Measurements from ENCODE around the gene ALKBH5. TPM values are rescaled to one million over a fixed set of nuclear protein-coding genes. Genes with fewer than 3 reads are reported as not detected.

Gene ALKBH5
- total RNA-seq, 4 donors from 2014 or later: 73.9 to 110 (median 93.6) TPM

DNA sequence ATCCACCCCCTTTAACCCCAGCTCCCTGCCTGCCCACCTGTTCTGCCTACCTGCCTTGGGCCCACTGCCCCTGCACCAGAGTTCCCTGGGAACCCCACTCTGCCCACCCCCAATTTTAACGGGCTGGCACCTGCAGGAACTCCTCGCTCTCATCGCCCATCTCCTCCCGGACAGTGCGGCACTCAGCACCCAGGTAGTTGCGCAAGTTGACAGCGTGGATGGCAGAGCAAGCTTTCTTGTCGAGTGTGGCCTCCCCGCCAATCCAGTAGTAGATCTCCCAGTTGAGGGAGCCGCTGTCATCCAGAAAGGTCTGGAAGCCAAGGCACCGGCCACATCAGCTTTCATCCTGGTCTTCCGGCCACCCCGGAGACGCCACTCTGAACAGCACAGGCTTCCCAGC lies 67.1 kb downstream of the ALKBH5 start:
- 90 to 94% methylated on average over 14 of the region's 14 CpGs for WGBS, 2 donors

DNA sequence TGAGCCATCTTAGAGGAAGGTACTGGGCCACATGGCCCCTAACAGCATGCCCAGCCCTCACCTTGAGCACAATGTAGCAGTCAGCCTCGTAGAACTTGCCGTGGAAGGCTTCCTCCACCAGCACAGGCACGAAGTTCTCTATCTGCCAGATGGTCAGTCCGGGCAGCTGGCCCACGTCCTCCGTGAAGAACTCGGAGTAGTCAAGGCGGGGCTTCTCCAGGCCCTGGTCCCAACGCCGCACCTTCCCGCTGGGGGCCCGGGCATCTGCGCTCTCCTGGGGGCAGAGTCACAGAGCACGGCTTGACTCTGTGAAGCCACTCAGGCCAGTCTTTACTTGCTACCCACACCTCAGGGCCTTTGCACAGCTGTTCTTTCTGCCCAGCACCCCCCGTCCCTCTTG lies 67.6 kb downstream of the ALKBH5 start:
- Histone ChIP-seq H3K27me3 (no peaks in the 10 kb centered on the region), H3K36me3 (peaks cover 0 to 100% (median 42%) of the 10 kb centered on the region in 3 donors), H3K4me3 (no peak overlapping the region), H3K27ac (no peak overlapping the region), H3K9me3 (no peaks in the 10 kb centered on the region), H3K4me1 (peaks cover 0 to 33% (median 0%) of the 10 kb centered on the region in 4 donors)
- no peak for DNase-seq (ENCODE audit: low spot score in 2 of 2)
- TF ChIP-seq EP300 (IDR thresholded peaks at IDR 0.05): no peak
- TF ChIP-seq, protein P1, sequence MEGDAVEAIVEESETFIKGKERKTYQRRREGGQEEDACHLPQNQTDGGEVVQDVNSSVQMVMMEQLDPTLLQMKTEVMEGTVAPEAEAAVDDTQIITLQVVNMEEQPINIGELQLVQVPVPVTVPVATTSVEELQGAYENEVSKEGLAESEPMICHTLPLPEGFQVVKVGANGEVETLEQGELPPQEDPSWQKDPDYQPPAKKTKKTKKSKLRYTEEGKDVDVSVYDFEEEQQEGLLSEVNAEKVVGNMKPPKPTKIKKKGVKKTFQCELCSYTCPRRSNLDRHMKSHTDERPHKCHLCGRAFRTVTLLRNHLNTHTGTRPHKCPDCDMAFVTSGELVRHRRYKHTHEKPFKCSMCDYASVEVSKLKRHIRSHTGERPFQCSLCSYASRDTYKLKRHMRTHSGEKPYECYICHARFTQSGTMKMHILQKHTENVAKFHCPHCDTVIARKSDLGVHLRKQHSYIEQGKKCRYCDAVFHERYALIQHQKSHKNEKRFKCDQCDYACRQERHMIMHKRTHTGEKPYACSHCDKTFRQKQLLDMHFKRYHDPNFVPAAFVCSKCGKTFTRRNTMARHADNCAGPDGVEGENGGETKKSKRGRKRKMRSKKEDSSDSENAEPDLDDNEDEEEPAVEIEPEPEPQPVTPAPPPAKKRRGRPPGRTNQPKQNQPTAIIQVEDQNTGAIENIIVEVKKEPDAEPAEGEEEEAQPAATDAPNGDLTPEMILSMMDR (IDR thresholded peaks at IDR 0.05): no peak
- no peak for TF ChIP-seq POLR2A (IDR thresholded peaks at IDR 0.05)
- 77 to 80% methylated on average over 13 to 15 of the region's 15 CpGs for WGBS, 2 donors

More for the DNA sequence above, 67.1 kb downstream of the ALKBH5 start:
- peaks cover 0 to 28% (median 0%) of the 10 kb centered on the region in 4 donors for H3K4me1 ChIP-seq
- H3K9me3 ChIP-seq: no peaks in the 10 kb centered on the region
- no peaks in the 10 kb centered on the region for H3K27me3 ChIP-seq
- no peak overlapping the region for H3K27ac ChIP-seq
- H3K36me3 ChIP-seq: peaks cover 0 to 100% (median 47%) of the 10 kb centered on the region in 3 donors
- no peak for DNase-seq (ENCODE audit: low spot score in 2 of 2)
- TF ChIP-seq POLR2A (IDR thresholded peaks at IDR 0.05): no peak
- no peak for TF ChIP-seq EP300 (IDR thresholded peaks at IDR 0.05)
- H3K4me3 ChIP-seq: no peak overlapping the region

DNA sequence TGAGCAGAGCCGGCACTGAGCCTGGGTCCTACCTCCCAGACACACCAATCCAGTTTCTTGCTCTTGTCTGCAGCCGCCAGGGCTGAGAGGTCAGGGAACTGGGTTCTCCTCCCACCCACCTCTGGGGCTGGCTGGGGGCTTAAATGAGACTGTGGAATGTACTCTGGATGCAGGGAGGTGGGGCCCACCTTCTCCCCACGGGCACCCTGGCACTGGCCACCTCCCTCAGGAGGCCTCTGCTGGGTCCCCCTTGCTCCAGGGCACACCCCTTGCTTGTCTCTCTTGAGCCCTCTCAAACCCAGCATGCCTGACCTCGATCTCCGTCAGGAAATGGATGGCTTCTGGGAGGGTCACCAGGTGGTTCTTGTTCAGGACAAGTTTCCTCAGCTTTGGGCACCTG lies 68.5 kb downstream of the ALKBH5 start:
- Histone ChIP-seq H3K36me3 (peaks cover 0 to 96% (median 37%) of the 10 kb centered on the region in 3 donors), H3K4me3 (no peak overlapping the region), H3K4me1 (peaks cover 0 to 36% (median 8%) of the 10 kb centered on the region in 4 donors), H3K27me3 (no peaks in the 10 kb centered on the region), H3K9me3 (no peaks in the 10 kb centered on the region), H3K27ac (no peak overlapping the region)
- TF ChIP-seq, protein P1 (IDR thresholded peaks at IDR 0.05): no peak
- no peak for TF ChIP-seq EP300 (IDR thresholded peaks at IDR 0.05)
- no peak for TF ChIP-seq POLR2A (IDR thresholded peaks at IDR 0.05)
- 65 to 82% methylated on average over 3 to 5 of the region's 5 CpGs for WGBS, 2 donors
- DNase-seq (ENCODE audit: low spot score in 2 of 2): no peak

DNA sequence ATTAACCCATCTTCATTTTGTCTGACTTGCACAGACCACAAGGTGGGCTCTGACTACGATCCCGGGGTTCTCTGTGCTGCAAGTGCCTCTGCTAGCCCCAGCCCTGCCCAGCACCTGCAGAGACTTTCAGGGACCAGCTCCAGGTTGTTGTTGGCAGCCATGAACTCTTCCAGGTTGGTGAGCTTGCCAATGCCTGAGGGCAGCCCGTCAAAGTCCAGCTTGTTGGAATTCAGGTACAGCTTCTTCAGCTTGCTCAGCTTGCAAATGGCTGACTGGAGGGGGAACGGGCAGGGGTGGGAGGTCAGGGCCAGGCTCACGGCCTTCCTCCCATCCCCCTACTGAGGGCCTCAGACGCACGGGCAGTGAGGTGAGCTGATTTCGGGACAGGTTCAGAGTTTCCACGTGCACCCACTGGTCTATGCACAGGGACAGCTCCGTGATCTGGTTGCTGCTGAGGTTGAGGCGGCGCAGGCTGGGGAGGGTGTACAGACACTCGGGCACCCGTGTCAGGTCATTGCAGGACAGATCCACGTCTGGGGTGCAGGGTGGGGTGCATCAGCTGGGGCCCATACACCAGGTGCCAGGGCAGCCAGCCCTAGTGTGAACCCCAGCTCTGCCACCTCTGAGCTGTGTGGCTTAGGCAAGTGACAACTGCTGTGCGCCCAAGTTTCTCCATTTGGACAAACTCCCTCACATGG lies 69.7 kb downstream of the ALKBH5 start:
- no peak for TF ChIP-seq EP300 (IDR thresholded peaks at IDR 0.05)
- TF ChIP-seq, protein P1 (IDR thresholded peaks at IDR 0.05): no peak
- no peak for TF ChIP-seq POLR2A (IDR thresholded peaks at IDR 0.05)
- Histone ChIP-seq H3K27me3 (no peaks in the 10 kb centered on the region), H3K4me1 (peaks cover 0 to 31% (median 14%) of the 10 kb centered on the region in 4 donors), H3K36me3 (peaks cover 0 to 84% (median 37%) of the 10 kb centered on the region in 3 donors), H3K4me3 (no peak overlapping the region), H3K27ac (no peak overlapping the region), H3K9me3 (no peaks in the 10 kb centered on the region)
- no peak for DNase-seq (ENCODE audit: low spot score in 2 of 2)
- WGBS, 2 donors: 77 to 83% methylated on average over 14 to 16 of the region's 16 CpGs

- no peak overlapping the region for H3K4me3 ChIP-seq
- H3K4me1 ChIP-seq: peaks cover 0 to 28% (median 18%) of the 10 kb centered on the region in 4 donors
- DNase-seq (ENCODE audit: low spot score in 2 of 2): no peak
- H3K27me3 ChIP-seq: no peaks in the 10 kb centered on the region
- TF ChIP-seq EP300 (IDR thresholded peaks at IDR 0.05) (no peak), POLR2A (IDR thresholded peaks at IDR 0.05) (no peak)
- TF ChIP-seq, protein P1 (IDR thresholded peaks at IDR 0.05): no peak
- whole genome bisulfite sequencing, 2 donors: 87 to 89% methylated on average over 22 to 23 of the region's 27 CpGs
- H3K27ac ChIP-seq: no peak overlapping the region
- no peaks in the 10 kb centered on the region for H3K9me3 ChIP-seq
- H3K36me3 ChIP-seq: peaks cover 0 to 76% (median 32%) of the 10 kb centered on the region in 3 donors
Measured at GRCh38 chr17:18253947-18254821, 70.6 kb downstream of the ALKBH5 start.

Data from tibial nerve (tissue), 4 donors.